SJSA1 (cell line): Measurements from ENCODE around the gene CAPN14. TPM values are rescaled to one million over a fixed set of nuclear protein-coding genes. Genes with fewer than 3 reads are reported as not detected.
A peak's percentile ranks its signal among the peaks of the same experiment; 100 is the strongest.

Experiments used
- DNase-seq, 2 experiments: peaks; one replicate each; pipeline ENCODE4 v3.0.0-alpha.2; 2015 to 2020; ENCODE audit warnings: low spot score in 2 of 2, low read depth in 1 of 2
- H3K27ac ChIP-seq: fragments of 250-450 bp; sonication (Bioruptor Pico); 2 replicates; pipeline ENCODE4 v1.5.1; 2020; ENCODE audit warnings: mild to moderate bottlenecking, moderate library complexity
- H3K27me3 ChIP-seq: fragments of 250-450 bp; sonication (Bioruptor Pico); replicated peaks from 2 replicates; pipeline ENCODE4 v1.5.1; 2020; ENCODE audit warnings: mild to moderate bottlenecking, moderate library complexity
- H3K36me3 ChIP-seq: fragments of 250-450 bp; sonication (Bioruptor Pico); 2 replicates; pipeline ENCODE4 v1.5.1; 2020; ENCODE audit warnings: mild to moderate bottlenecking
- H3K4me1 ChIP-seq: fragments of 250-450 bp; sonication (Bioruptor Pico); replicated peaks from 2 replicates; pipeline ENCODE4 v1.6.1; 2021; ENCODE audit warnings: mild to moderate bottlenecking
- H3K4me3 ChIP-seq: fragments of 250-450 bp; sonication (Bioruptor Pico); 2 replicates; pipeline ENCODE4 v1.5.1; 2020; ENCODE audit warnings: mild to moderate bottlenecking
- H3K9me3 ChIP-seq: fragments of 250-450 bp; sonication (Bioruptor Pico); replicated peaks from 2 replicates; pipeline ENCODE4 v1.5.1; 2020; ENCODE audit warnings: mild to moderate bottlenecking
- total RNA-seq: library from RNA; depleted of rRNA; stranded (reverse); fragments of >200 nt; shearing (Covaris generic); gene quantifications from 2 replicates; pipeline ENCODE4 v1.2.3, GENCODE V29; 2014

The CAPN14 gene
- total RNA-seq, 1 experiment from 2014 or later = not detected

DNA sequence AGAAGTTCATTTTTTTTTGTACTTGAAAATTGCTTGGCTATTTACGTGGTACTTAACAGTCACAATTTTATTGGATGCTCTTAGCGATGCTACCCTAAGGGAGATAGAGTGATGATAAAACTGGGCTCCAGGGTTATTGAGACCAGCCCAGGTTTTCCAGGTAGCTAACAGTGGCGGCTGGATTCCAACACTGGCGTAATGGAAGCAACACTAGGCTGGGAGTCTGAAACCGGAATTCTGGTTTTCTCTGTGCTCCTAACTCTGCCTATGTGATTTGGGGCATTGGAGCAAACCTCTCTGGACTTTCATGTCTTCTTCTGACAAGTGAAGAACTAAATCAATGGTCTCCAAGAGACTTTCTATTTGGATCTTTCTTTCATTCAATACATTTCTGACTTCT, 69.7 kb downstream of the CAPN14 start:
- H3K4me3 ChIP-seq = no peak overlapping the region
- H3K27ac ChIP-seq = no peak overlapping the region
- H3K9me3 ChIP-seq = no peaks in the 10 kb centered on the region
- H3K36me3 ChIP-seq = no peaks in the 10 kb centered on the region
- DNase-seq = no peak
- no peaks in the 10 kb centered on the region for H3K4me1 ChIP-seq
- H3K27me3 ChIP-seq = peaks cover 15% of the 10 kb centered on the region

DNA sequence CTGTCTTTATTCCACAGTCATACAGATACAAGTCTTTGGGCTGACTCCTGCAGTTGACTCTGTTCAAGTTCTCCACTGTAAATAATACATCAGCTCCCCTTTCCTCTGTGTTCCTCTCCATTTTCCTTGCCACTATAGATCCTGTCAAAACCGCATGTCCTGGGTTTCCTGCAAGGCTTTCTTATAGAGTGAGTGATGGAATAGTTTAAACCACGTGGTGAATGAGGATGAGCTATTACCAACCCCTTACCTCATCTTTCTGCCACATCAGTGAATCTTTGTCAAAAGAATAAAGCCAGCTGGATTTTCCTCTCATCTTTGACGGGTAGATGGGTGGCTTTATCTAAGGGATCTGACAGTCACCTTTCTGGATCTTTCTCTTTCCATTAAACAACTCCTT, 75.2 kb downstream of the CAPN14 start:
- Histone ChIP-seq H3K4me1 (peaks cover 16% of the 10 kb centered on the region), H3K27me3 (peaks cover 47% of the 10 kb centered on the region), H3K27ac (no peak overlapping the region), H3K36me3 (no peaks in the 10 kb centered on the region), H3K9me3 (peaks cover 6% of the 10 kb centered on the region; the same call in 1 of the 2 replicates), H3K4me3 (no peak overlapping the region)
- DNase-seq = no peak

GRCh38 chr2:31141443-31142085, 75.8 kb downstream of the CAPN14 start:
- H3K4me3 ChIP-seq = no peak overlapping the region
- H3K9me3 ChIP-seq = peaks cover 6% of the 10 kb centered on the region; the same call in 1 of the 2 replicates
- H3K36me3 ChIP-seq = no peaks in the 10 kb centered on the region
- H3K27me3 ChIP-seq = peaks cover 51% of the 10 kb centered on the region
- peaks cover 16% of the 10 kb centered on the region for H3K4me1 ChIP-seq
- DNase-seq = no peak
- no peak overlapping the region for H3K27ac ChIP-seq

GRCh38 chr2:31140151-31140550, 77.2 kb downstream of the CAPN14 start:
- H3K4me3 ChIP-seq = no peak overlapping the region
- H3K27me3 ChIP-seq = peaks cover 56% of the 10 kb centered on the region
- no peaks in the 10 kb centered on the region for H3K36me3 ChIP-seq
- no peak overlapping the region for H3K27ac ChIP-seq
- H3K4me1 ChIP-seq = peaks cover 16% of the 10 kb centered on the region
- DNase-seq = no peak
- H3K9me3 ChIP-seq = peaks cover 6% of the 10 kb centered on the region; the same call in 1 of the 2 replicates

GRCh38 chr2:31139671-31140070, 77.6 kb downstream of the CAPN14 start:
- peaks cover 6% of the 10 kb centered on the region; the same call in 1 of the 2 replicates for H3K9me3 ChIP-seq
- H3K4me3 ChIP-seq = no peak overlapping the region
- no peak for DNase-seq
- H3K27me3 ChIP-seq = peaks cover 61% of the 10 kb centered on the region
- H3K36me3 ChIP-seq = no peaks in the 10 kb centered on the region
- no peak overlapping the region for H3K27ac ChIP-seq
- peaks cover 16% of the 10 kb centered on the region for H3K4me1 ChIP-seq

DNA sequence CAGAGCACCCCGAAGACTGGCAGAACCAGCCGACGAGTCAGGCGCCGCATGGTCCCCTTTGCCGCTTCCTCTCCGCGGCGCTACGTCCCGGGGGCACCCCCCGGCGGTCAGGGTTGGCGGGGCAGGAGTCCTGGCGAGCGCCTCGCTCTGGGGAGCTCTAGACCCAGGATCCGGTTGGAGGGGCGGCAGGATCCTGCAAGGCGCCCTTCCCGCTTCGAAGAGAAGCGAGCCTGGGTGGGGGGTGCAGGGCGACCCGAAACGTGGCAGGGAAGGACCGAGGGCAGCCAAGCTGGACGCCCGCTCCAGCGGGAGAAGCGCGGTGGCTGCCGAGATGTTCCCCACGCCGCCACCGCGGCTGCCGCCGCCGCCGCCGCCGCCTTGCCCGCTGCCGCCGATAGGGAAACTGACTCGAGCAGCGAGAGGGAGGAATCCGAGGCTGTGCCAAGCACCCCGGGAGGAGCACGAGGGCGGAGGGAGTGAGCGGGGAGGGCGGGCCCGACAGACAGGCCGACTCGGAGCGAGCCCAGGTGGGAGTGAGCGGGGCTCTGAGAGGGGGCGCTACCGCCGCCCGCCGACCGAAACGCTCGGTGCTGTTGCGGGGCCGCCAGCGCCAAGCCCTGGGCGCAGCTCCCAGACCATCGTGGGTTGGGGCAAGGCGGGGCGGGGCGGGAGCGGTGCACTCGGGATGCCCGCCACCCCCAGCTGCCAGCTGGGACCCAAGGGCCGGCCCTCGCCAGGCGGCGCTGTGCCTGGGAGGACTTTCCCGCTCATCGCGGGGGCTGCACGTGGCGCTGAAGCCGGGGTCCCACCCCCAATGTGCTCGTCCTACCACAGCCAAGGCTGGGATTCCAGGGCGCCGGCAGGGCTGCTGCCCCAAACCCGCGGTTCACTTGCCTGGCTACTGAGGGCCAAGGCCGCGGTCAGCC, 79.0 kb downstream of the CAPN14 start, which contains the start of gene GALNT14:
Gene GALNT14 (minus strand): TSS at position 404 of the 926 bp plus-strand sequence. CDS start 354 bp downstream, at position 50.
- Histone ChIP-seq H3K27me3 (peaks cover 57% of the 10 kb centered on the region), H3K9me3 (peaks cover 6% of the 10 kb centered on the region; the same call in 1 of the 2 replicates), H3K27ac (no peak within 1 kb of the TSS), H3K4me1 (peaks cover 16% of the 10 kb centered on the region), H3K4me3 (peak within 1 kb of the TSS; percentile 34), H3K36me3 (no peaks in the 10 kb centered on the region)
- DNase-seq = peak; percentile 56 to 60

- no peaks in the 10 kb centered on the region for H3K36me3 ChIP-seq
- H3K27ac ChIP-seq = no peak overlapping the region
- peaks cover 16% of the 10 kb centered on the region for H3K4me1 ChIP-seq
- H3K9me3 ChIP-seq = peaks cover 6% of the 10 kb centered on the region; the same call in 1 of the 2 replicates
- H3K27me3 ChIP-seq = peaks cover 56% of the 10 kb centered on the region
- no peak for DNase-seq
- peak overlapping the region; percentile 34 for H3K4me3 ChIP-seq
Measured at GRCh38 chr2:31137211-31138036, 79.9 kb downstream of the CAPN14 start.

DNA sequence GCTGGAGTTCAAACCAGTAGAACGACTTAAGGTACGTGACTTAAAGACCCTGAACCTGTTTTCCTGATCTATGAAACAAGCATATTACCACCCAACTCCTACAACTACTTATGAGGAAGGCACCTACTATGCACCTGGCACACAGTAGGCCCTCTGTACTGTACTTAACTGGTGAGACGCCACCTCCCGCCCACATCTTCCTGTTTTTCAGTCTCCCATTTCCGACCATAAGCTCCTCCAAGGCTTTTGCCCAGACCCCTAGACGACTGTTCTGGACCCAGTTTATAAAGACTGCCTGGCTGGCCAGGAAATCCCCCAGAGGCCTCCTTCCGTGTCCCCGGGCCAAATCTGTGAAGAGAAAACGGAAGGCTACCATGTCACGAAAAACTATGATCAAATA, 80.6 kb downstream of the CAPN14 start:
- Histone ChIP-seq H3K9me3 (peaks cover 6% of the 10 kb centered on the region; the same call in 1 of the 2 replicates), H3K27me3 (peaks cover 49% of the 10 kb centered on the region), H3K36me3 (no peaks in the 10 kb centered on the region), H3K4me3 (no peak overlapping the region), H3K27ac (no peak overlapping the region), H3K4me1 (peaks cover 16% of the 10 kb centered on the region)
- no peak for DNase-seq

GRCh38 chr2:31136000-31136399, 81.3 kb downstream of the CAPN14 start:
- no peaks in the 10 kb centered on the region for H3K36me3 ChIP-seq
- no peak for DNase-seq
- no peak overlapping the region for H3K27ac ChIP-seq
- peaks cover 16% of the 10 kb centered on the region for H3K4me1 ChIP-seq
- peaks cover 6% of the 10 kb centered on the region; the same call in 1 of the 2 replicates for H3K9me3 ChIP-seq
- peaks cover 48% of the 10 kb centered on the region for H3K27me3 ChIP-seq
- H3K4me3 ChIP-seq = no peak overlapping the region

- no peak overlapping the region for H3K27ac ChIP-seq
- no peak overlapping the region for H3K4me3 ChIP-seq
- H3K4me1 ChIP-seq = peaks cover 16% of the 10 kb centered on the region
- peaks cover 6% of the 10 kb centered on the region; the same call in 1 of the 2 replicates for H3K9me3 ChIP-seq
- H3K27me3 ChIP-seq = peaks cover 48% of the 10 kb centered on the region
- H3K36me3 ChIP-seq = no peaks in the 10 kb centered on the region
- no peak for DNase-seq
Measured at GRCh38 chr2:31134480-31134879, 82.8 kb downstream of the CAPN14 start.

DNA sequence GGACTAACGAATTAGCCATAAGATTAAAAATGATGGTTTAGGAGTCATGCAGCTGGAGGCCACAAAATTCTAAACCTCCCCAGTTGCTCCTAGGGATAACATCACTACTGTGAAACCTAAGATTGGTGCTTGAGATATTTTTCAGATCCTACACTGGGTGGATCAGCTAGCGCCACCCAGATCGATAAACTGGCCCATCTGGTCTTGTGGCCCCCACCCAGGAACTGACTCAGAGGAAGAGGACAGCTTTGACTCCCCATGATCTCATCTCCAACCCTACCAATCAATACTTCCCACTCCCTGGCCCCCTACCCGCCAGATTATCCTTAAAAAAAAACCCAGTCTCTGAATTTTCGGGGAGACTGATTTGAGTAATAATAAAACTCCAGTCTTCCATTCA, 84.5 kb downstream of the CAPN14 start:
- Histone ChIP-seq H3K4me3 (no peak overlapping the region), H3K9me3 (no peaks in the 10 kb centered on the region), H3K27me3 (peaks cover 32% of the 10 kb centered on the region), H3K36me3 (no peaks in the 10 kb centered on the region), H3K27ac (no peak overlapping the region), H3K4me1 (peaks cover 7% of the 10 kb centered on the region)
- no peak for DNase-seq

GRCh38 chr2:31131871-31132270, 85.4 kb downstream of the CAPN14 start:
- H3K36me3 ChIP-seq = no peaks in the 10 kb centered on the region
- H3K4me1 ChIP-seq = no peaks in the 10 kb centered on the region
- DNase-seq = no peak
- no peak overlapping the region for H3K27ac ChIP-seq
- no peaks in the 10 kb centered on the region for H3K9me3 ChIP-seq
- H3K27me3 ChIP-seq = peaks cover 27% of the 10 kb centered on the region
- no peak overlapping the region for H3K4me3 ChIP-seq
